Panc1 (cell line): Measurements from ENCODE around the gene GSTM3. TPM values are rescaled to one million over a fixed set of nuclear protein-coding genes. Genes with fewer than 3 reads are reported as not detected.
A peak's percentile ranks its signal among the peaks of the same experiment; 100 is the strongest.

ENCODE experiments used
- ATAC-seq: fragments of 200-7000 bp; cut with Tn5 transposase; 2 replicates; pipeline ENCODE4 v1.9.1; 2020; ENCODE audit warnings: mild to moderate bottlenecking, moderate library complexity
- BruUV-seq: library from RNA; stranded (reverse); fragments of 400-500 nt; replicated peaks from 2 replicates; lab custom pipeline; 2021; lab: Mats Ljungman, UMichigan
- CTCF ChIA-PET: fragments of 300-600 bp; sonication (Branson Sonifier 250); formaldehyde crosslinking; loops from one replicate; lab custom pipeline; 2022; ENCODE audit warnings: antibody characterized with exemption; lab: Charles Lee
- POLR2A ChIA-PET: fragments of 300-600 bp; sonication (Branson Sonifier 250); formaldehyde crosslinking; loops from one replicate; lab custom pipeline; 2022; ENCODE audit warnings: antibody characterized with exemption; lab: Charles Lee
- DNase-seq: peaks from one replicate; pipeline ENCODE4 v3.0.0-alpha.2; 2010; ENCODE audit warnings: low read depth, low spot score
- H3K27ac ChIP-seq: 2 replicates; pipeline ENCODE4 v1.5.1; 2011; ENCODE audit warnings: mild to moderate bottlenecking, low read length, inconsistent platforms
- H3K27me3 ChIP-seq: fragments of 200-500 bp; sonication (Bioruptor generic); 2 replicates; pipeline ENCODE4 v1.6.0; 2014; ENCODE audit warnings: low read length, inconsistent platforms; ENCODE audit not compliant: control insufficient read depth, insufficient read depth
- H3K36me3 ChIP-seq: fragments of 200-500 bp; sonication (Bioruptor generic); 2 replicates; pipeline ENCODE4 v1.5.1; 2014; ENCODE audit warnings: inconsistent platforms, mild to moderate bottlenecking, low read length, moderate library complexity; ENCODE audit not compliant: control insufficient read depth, insufficient read depth
- H3K4me1 ChIP-seq: 2 replicates; pipeline ENCODE4 v1.5.1; 2011; ENCODE audit warnings: inconsistent platforms, mild to moderate bottlenecking, low read length, moderate library complexity; ENCODE audit not compliant: control insufficient read depth, insufficient read depth
- H3K4me3 ChIP-seq, 2 experiments: 2 replicates each; pipeline ENCODE4 v1.5.1; 2011 to 2012; ENCODE audit warnings: low read depth in 2 of 2, low read length in 2 of 2, mild to moderate bottlenecking in 2 of 2, inconsistent platforms in 1 of 2, moderate library complexity in 1 of 2
- H3K9me3 ChIP-seq: fragments of 200-500 bp; sonication (Bioruptor generic); 2 replicates; pipeline ENCODE4 v1.5.1; 2014; ENCODE audit warnings: low read depth, mild to moderate bottlenecking, inconsistent platforms, low read length, moderate library complexity; ENCODE audit not compliant: control insufficient read depth, insufficient read depth
- POLR2AphosphoS5 ChIP-seq: IDR thresholded peaks from 2 replicates; pipeline ENCODE4 v1.6.1; 2012; ENCODE audit warnings: mild to moderate bottlenecking, low read depth, low read length, moderate library complexity
- REST ChIP-seq, 2 experiments: IDR thresholded peaks; 2 replicates each; pipeline ENCODE4 v1.6.1; 2011 to 2012; ENCODE audit warnings: low read depth in 2 of 2, control low read depth in 1 of 2, low read length in 1 of 2, mild to moderate bottlenecking in 1 of 2, moderate library complexity in 1 of 2; ENCODE audit not compliant: insufficient read depth in 1 of 2
- SIN3A ChIP-seq: IDR thresholded peaks from 2 replicates; pipeline ENCODE4 v1.6.1; 2012; ENCODE audit warnings: low read depth, mild to moderate bottlenecking, low read length, moderate library complexity, borderline replicate concordance; ENCODE audit not compliant: insufficient read depth
- TCF7L2 ChIP-seq: IDR thresholded peaks from 2 replicates; pipeline ENCODE4 v1.6.1; 2011; ENCODE audit warnings: mild to moderate bottlenecking, low read depth, low read length, inconsistent platforms
- in situ Hi-C: cut with HindIII; loops from 2 replicates; pipeline ENCODE4 v1.10.0; 2016; ENCODE audit warnings: low sequenced_read_pairs, low pct_unique_long_range_greater_than_20kb
- intact Hi-C: fragments of 100-400 bp; cut with micrococcal nuclease; formaldehyde crosslinking; loops from one replicate; pipeline ENCODE4 v1.10.0; 2022; ENCODE audit not compliant: unreplicated experiment
- total RNA-seq: library from RNA; stranded (reverse); gene quantifications from one replicate; pipeline ENCODE4 v1.2.1, GENCODE V29; 2021; ENCODE audit not compliant: unreplicated experiment
- TF ChIP-seq, protein P1 (sequence below): fragments of 450-650 bp; IDR thresholded peaks from 2 replicates; pipeline ENCODE4 v1.5.1; 2017; ENCODE audit warnings: mild to moderate bottlenecking

Gene GSTM3
- total RNA-seq, 1 experiment from 2014 or later, result 93.1 TPM

GRCh38 chr1:109782927-109783326 lies 42.1 kb upstream of the GSTM3 start:
- ATAC-seq, result peak; percentile 54
- H3K4me3 ChIP-seq, result no peak overlapping the region
- no peaks in the 10 kb centered on the region for H3K36me3 ChIP-seq
- intact Hi-C loops (no loop called here), in situ Hi-C loops (no loop called here)
- BruUV-seq, result no TSS peak
- CTCF ChIA-PET, result interaction anchor here (0.7 kb wide), 1 partner anchor 197 kb away, joined by 3 read pairs; no protein-coding TSS in a partner anchor
- H3K27ac ChIP-seq, result peak overlapping the region; percentile 93
- H3K4me1 ChIP-seq, result peaks cover 64% of the 10 kb centered on the region
- POLR2A ChIA-PET, result interaction anchor here (1.2 kb wide), 1 partner anchor 18 kb away, joined by 4 read pairs; no protein-coding TSS in a partner anchor
- no peaks in the 10 kb centered on the region for H3K9me3 ChIP-seq
- DNase-seq, result no peak
- H3K27me3 ChIP-seq, result no peaks in the 10 kb centered on the region
- no peak for TF ChIP-seq POLR2AphosphoS5
- no peak for TF ChIP-seq TCF7L2
- TF ChIP-seq SIN3A, result no peak
- no peak for TF ChIP-seq REST (IDR thresholded peaks at IDR 0.05; ENCODE audit: insufficient read depth in 1 of 2, low read depth in 2 of 2, low read length in 1 of 2)
- TF ChIP-seq, protein P1, sequence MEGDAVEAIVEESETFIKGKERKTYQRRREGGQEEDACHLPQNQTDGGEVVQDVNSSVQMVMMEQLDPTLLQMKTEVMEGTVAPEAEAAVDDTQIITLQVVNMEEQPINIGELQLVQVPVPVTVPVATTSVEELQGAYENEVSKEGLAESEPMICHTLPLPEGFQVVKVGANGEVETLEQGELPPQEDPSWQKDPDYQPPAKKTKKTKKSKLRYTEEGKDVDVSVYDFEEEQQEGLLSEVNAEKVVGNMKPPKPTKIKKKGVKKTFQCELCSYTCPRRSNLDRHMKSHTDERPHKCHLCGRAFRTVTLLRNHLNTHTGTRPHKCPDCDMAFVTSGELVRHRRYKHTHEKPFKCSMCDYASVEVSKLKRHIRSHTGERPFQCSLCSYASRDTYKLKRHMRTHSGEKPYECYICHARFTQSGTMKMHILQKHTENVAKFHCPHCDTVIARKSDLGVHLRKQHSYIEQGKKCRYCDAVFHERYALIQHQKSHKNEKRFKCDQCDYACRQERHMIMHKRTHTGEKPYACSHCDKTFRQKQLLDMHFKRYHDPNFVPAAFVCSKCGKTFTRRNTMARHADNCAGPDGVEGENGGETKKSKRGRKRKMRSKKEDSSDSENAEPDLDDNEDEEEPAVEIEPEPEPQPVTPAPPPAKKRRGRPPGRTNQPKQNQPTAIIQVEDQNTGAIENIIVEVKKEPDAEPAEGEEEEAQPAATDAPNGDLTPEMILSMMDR, result no peak

GRCh38 chr1:109782514-109782913 lies 41.7 kb upstream of the GSTM3 start:
- H3K4me3 ChIP-seq, result no peak overlapping the region
- peaks cover 65% of the 10 kb centered on the region for H3K4me1 ChIP-seq
- no TSS peak for BruUV-seq
- TF ChIP-seq TCF7L2 (no peak), REST (IDR thresholded peaks at IDR 0.05; ENCODE audit: insufficient read depth in 1 of 2, low read depth in 2 of 2, low read length in 1 of 2) (no peak), POLR2AphosphoS5 (no peak), SIN3A (no peak)
- TF ChIP-seq, protein P1, result no peak
- intact Hi-C loops, result no loop called here
- no peak for ATAC-seq
- CTCF ChIA-PET, result no interaction called here
- in situ Hi-C loops, result no loop called here
- H3K27ac ChIP-seq, result peak overlapping the region; percentile 93
- H3K9me3 ChIP-seq, result no peaks in the 10 kb centered on the region
- POLR2A ChIA-PET, result no interaction called here
- H3K36me3 ChIP-seq, result no peaks in the 10 kb centered on the region
- H3K27me3 ChIP-seq, result no peaks in the 10 kb centered on the region
- no peak for DNase-seq
